GM21723 (cell line): ENCODE data around the gene MBD2.
"Not testable (repeated sequence)": the region's sequence is repeated elsewhere in the genome, so short reads cannot be mapped to it uniquely, and the experiment has no call there.

Source experiments
- ATAC-seq: cut with Tn5 transposase; IDR thresholded peaks from one replicate; pipeline ENCODE4 v1.9.1; 2021; ENCODE audit warnings: mild to moderate bottlenecking, moderate library complexity; ENCODE audit not compliant: unreplicated experiment

Gene MBD2

GRCh38 chr18:54155412-54155811 is 69.1 kb downstream of the MBD2 start:
- no peak for ATAC-seq

- no peak for ATAC-seq
Observed at GRCh38 chr18:54154231-54154630, 70.2 kb downstream of the MBD2 start.

GRCh38 chr18:54151376-54151775 is 73.1 kb downstream of the MBD2 start:
- ATAC-seq: no peak

- no peak for ATAC-seq
Observed at GRCh38 chr18:54150226-54150625, 74.2 kb downstream of the MBD2 start.

GRCh38 chr18:54149078-54149697 is 75.3 kb downstream of the MBD2 start:
- peak; percentile 55 for ATAC-seq

GRCh38 chr18:54148678-54149077 is 75.8 kb downstream of the MBD2 start:
- ATAC-seq: no peak

GRCh38 chr18:54148151-54148550 is 76.3 kb downstream of the MBD2 start:
- no peak for ATAC-seq

- ATAC-seq: peak; percentile 80
Observed at GRCh38 chr18:54147439-54147838, 77.0 kb downstream of the MBD2 start.

GRCh38 chr18:54141041-54141608 is 83.3 kb downstream of the MBD2 start:
- no peak for ATAC-seq

- no peak for ATAC-seq
Observed at GRCh38 chr18:54140641-54141040, 83.8 kb downstream of the MBD2 start.

GRCh38 chr18:54135216-54135615 is 89.3 kb downstream of the MBD2 start:
- ATAC-seq: no peak

GRCh38 chr18:54134053-54134452 is 90.4 kb downstream of the MBD2 start:
- ATAC-seq: no peak

GRCh38 chr18:54130631-54131030 is 93.8 kb downstream of the MBD2 start:
- no peak for ATAC-seq

GRCh38 chr18:54130177-54130576 is 94.3 kb downstream of the MBD2 start:
- no peak for ATAC-seq

GRCh38 chr18:54129448-54130067 is 94.9 kb downstream of the MBD2 start:
- peak; percentile 94 for ATAC-seq

GRCh38 chr18:54127759-54128378 is 96.6 kb downstream of the MBD2 start:
- ATAC-seq: peak; percentile 67

- ATAC-seq: no peak
Observed at GRCh38 chr18:54125429-54125828, 99.0 kb downstream of the MBD2 start.

GRCh38 chr18:54123720-54124440 is 100.6 kb downstream of the MBD2 start:
- not testable (repeated sequence) for ATAC-seq

- peak; percentile 98 for ATAC-seq
Observed at GRCh38 chr18:54119524-54120019, 104.9 kb downstream of the MBD2 start.

GRCh38 chr18:54117853-54118773 is 106.4 kb downstream of the MBD2 start:
- no peak for ATAC-seq
